HUES6 (cell line): Measurements from ENCODE around the gene MIPOL1.
"Not testable (repeated sequence)": the region's sequence is repeated elsewhere in the genome, so short reads cannot be mapped to it uniquely, and the experiment has no call there.

Experiments
- H3K27ac ChIP-seq: 2 replicates; pipeline ENCODE4 v1.7.0; 2013; ENCODE audit warnings: low read depth, mild to moderate bottlenecking, low read length, inconsistent platforms
- H3K27me3 ChIP-seq: 2 replicates; pipeline ENCODE4 v1.6.1; 2013; ENCODE audit warnings: low read length; ENCODE audit not compliant: control insufficient read depth, insufficient read depth
- H3K36me3 ChIP-seq: 2 replicates; pipeline ENCODE4 v1.6.1; 2013; ENCODE audit warnings: low read length; ENCODE audit not compliant: control insufficient read depth, insufficient read depth
- H3K4me1 ChIP-seq: 2 replicates; pipeline ENCODE4 v1.6.1; 2013; ENCODE audit warnings: low read length; ENCODE audit not compliant: control insufficient read depth, insufficient read depth
- H3K4me3 ChIP-seq: 2 replicates; pipeline ENCODE4 v1.5.1; 2013; ENCODE audit warnings: low read depth, low read length
- H3K9ac ChIP-seq: one replicate; pipeline ENCODE4 v1.6.1; 2013; ENCODE audit warnings: mild to moderate bottlenecking, low read length
- H3K9me3 ChIP-seq: 2 replicates; pipeline ENCODE4 v1.6.1; 2013; ENCODE audit warnings: low read depth, low read length; ENCODE audit not compliant: control insufficient read depth, insufficient read depth

MIPOL1 gene

DNA sequence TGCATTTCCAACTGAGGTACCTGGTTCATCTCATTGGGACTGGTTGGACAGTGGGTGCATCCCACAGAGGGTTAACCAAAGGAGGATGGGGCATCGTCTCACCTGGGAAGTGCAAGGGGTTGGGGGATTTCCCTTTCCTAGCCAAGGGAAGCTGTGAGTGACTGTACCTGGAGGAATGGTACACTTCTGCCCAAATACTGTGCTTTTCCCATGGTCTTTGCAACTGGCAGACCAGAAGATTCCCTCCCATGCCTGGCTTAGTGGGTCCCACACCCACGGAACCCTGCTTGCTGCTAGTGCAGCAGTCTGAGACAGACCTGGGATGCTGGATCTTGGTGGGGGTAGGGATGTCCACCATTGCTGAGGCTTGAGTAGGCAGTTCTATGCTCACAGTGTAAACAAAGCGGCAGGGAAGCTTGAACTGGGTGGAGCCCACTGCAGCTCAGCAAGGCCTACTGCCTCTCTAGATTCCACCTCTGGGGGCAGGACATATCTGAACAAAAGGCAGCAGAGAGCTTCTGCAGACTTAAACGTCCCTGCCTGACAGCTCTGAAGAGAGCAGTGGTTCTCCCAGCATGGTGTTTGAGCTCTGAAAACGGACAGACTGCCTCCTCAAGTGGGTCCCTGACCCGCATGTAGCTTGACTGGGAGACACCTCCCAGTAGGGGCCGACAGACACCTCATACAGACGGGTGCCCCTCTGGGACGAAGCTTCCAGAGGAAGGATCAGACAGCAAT is 9.7 kb upstream of the MIPOL1 start:
- not testable (repeated sequence) for H3K9ac ChIP-seq, H3K4me3 ChIP-seq, H3K9me3 ChIP-seq, H3K27me3 ChIP-seq, H3K4me1 ChIP-seq, H3K36me3 ChIP-seq, H3K27ac ChIP-seq

DNA sequence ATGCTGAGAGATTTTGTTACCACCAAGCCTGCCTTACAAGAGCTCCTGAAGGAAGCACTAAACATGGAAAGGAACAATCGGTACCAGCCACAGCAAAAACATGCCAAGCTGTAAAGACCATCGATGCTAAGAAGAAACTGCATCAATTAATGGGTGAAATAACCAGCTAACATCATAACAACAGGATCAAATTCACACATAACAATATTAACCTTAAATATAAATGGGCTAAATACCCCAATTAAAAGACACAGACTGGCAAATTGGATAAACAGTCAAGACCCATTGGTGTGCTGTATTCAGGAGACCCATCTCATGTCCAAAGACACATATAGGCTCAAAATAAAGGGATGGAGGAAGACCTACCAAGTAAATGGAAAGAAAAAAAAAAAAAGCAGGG is 8.0 kb upstream of the MIPOL1 start:
- not testable (repeated sequence) for H3K4me1 ChIP-seq

GRCh38 chr14:37194698-37195097 is 3.0 kb upstream of the MIPOL1 start:
- H3K27me3 ChIP-seq, result no peaks in the 10 kb centered on the region
- no peaks in the 10 kb centered on the region for H3K36me3 ChIP-seq
- H3K4me3 ChIP-seq, result no peak overlapping the region
- no peak overlapping the region for H3K9ac ChIP-seq
- no peaks in the 10 kb centered on the region for H3K9me3 ChIP-seq
- no peak overlapping the region for H3K27ac ChIP-seq
- no peaks in the 10 kb centered on the region for H3K4me1 ChIP-seq

More for the DNA sequence above, 8.0 kb upstream of the MIPOL1 start:
- not testable (repeated sequence) for H3K27ac ChIP-seq, H3K9me3 ChIP-seq, H3K36me3 ChIP-seq, H3K27me3 ChIP-seq, H3K4me3 ChIP-seq, H3K9ac ChIP-seq

GRCh38 chr14:37195327-37195726 is 2.4 kb upstream of the MIPOL1 start:
- no peaks in the 10 kb centered on the region for H3K9me3 ChIP-seq
- no peaks in the 10 kb centered on the region for H3K36me3 ChIP-seq
- no peaks in the 10 kb centered on the region for H3K4me1 ChIP-seq
- no peak overlapping the region for H3K9ac ChIP-seq
- H3K27ac ChIP-seq, result no peak overlapping the region
- H3K27me3 ChIP-seq, result no peaks in the 10 kb centered on the region
- H3K4me3 ChIP-seq, result no peak overlapping the region

- H3K27ac ChIP-seq, result no peak overlapping the region
Measured at GRCh38 chr14:37196604-37197420, 925 bp upstream of the MIPOL1 start.

DNA sequence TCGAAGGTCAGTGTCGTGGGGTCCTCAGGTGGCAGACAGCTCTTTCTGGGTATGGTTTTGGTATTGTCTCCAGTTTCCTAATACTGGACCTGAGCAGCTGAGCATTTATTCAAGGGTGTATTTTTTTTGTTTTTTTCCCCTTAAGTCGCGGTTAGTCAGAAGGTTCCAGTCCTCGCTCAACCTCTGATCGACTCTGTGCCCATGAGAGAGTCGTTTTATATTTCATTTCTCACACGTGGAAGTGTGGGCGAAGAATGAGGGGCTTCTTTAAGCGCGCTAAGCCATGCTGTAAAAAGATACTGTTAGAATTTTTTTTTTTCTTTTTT is 499 bp downstream of the MIPOL1 start:
- no peak overlapping the region for H3K27ac ChIP-seq
- no peaks in the 10 kb centered on the region for H3K27me3 ChIP-seq
- H3K4me3 ChIP-seq, result peak overlapping the region; percentile 91
- no peaks in the 10 kb centered on the region for H3K36me3 ChIP-seq
- H3K4me1 ChIP-seq, result peaks cover 4% of the 10 kb centered on the region; the same call in 1 of the 2 replicates
- H3K9ac ChIP-seq, result peak overlapping the region; percentile 83
- H3K9me3 ChIP-seq, result no peaks in the 10 kb centered on the region

More at GRCh38 chr14:37196604-37197420, 925 bp upstream of the MIPOL1 start:
- Histone ChIP-seq H3K9ac (no peak overlapping the region), H3K4me1 (no peaks in the 10 kb centered on the region; the same call in 1 of the 2 replicates), H3K27me3 (no peaks in the 10 kb centered on the region), H3K36me3 (no peaks in the 10 kb centered on the region), H3K9me3 (no peaks in the 10 kb centered on the region), H3K4me3 (peak overlapping the region; percentile 91)

DNA sequence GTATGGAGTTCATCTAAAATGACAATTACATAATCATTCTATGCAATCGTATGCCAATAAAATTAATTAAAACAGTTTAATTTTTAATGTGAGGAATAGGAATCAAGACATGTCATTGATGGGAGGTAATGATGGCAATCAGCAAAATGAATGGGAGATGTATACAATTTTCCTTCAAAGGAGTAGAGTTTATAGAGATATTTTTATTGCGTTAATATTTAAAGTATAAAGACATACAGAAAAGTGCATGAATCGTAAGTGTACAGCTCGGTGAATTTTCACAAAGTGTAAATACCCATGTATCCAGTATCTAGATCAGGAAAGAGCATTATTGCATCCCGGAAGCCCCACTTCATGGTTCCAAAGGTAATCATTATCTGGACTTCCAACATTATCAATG is 1.2 kb downstream of the MIPOL1 start:
- H3K4me3 ChIP-seq, result peak overlapping the region; percentile 91
- H3K4me1 ChIP-seq, result peaks cover 4% of the 10 kb centered on the region; the same call in 1 of the 2 replicates
- no peaks in the 10 kb centered on the region for H3K27me3 ChIP-seq
- no peaks in the 10 kb centered on the region; the same call in 1 of the 2 replicates for H3K9me3 ChIP-seq
- H3K36me3 ChIP-seq, result no peaks in the 10 kb centered on the region; the same call in 1 of the 2 replicates
- H3K27ac ChIP-seq, result no peak overlapping the region
- H3K9ac ChIP-seq, result no peak overlapping the region

- H3K9ac ChIP-seq, result no peak overlapping the region
- no peak overlapping the region for H3K27ac ChIP-seq
- H3K9me3 ChIP-seq, result peaks cover 23% of the 10 kb centered on the region
- H3K27me3 ChIP-seq, result no peaks in the 10 kb centered on the region
- H3K36me3 ChIP-seq, result no peaks in the 10 kb centered on the region; the same call in 1 of the 2 replicates
- peaks cover 4% of the 10 kb centered on the region; the same call in 1 of the 2 replicates for H3K4me1 ChIP-seq
- no peak overlapping the region for H3K4me3 ChIP-seq
Measured at GRCh38 chr14:37201724-37202123, 4.0 kb downstream of the MIPOL1 start.

DNA sequence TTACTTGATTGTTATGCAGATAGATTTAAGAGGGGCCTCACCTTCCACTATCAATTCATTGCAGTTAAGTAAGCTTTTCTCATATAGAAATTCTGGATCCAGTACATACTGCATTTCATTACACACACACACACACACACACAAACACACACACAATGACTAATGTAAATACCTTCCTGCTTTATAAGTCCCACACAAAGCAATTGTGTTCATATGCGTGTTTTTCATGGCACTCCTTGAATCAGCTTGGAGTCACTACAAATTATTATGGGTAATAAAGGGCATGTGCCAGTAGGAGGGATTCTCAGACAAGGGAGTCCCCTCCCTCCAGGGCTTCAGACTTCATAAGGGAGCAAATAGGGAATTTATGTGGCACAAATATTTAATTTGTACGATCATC is 4.5 kb downstream of the MIPOL1 start:
- Histone ChIP-seq H3K27me3 (no peaks in the 10 kb centered on the region), H3K9ac (no peak overlapping the region), H3K4me3 (no peak overlapping the region), H3K27ac (no peak overlapping the region), H3K9me3 (peaks cover 28% of the 10 kb centered on the region), H3K36me3 (no peaks in the 10 kb centered on the region; the same call in 1 of the 2 replicates), H3K4me1 (peaks cover 4% of the 10 kb centered on the region; the same call in 1 of the 2 replicates)

- Histone ChIP-seq H3K27ac (no peak overlapping the region), H3K4me3 (no peak overlapping the region), H3K9ac (no peak overlapping the region), H3K36me3 (no peaks in the 10 kb centered on the region; the same call in 1 of the 2 replicates), H3K27me3 (no peaks in the 10 kb centered on the region), H3K9me3 (peaks cover 31% of the 10 kb centered on the region), H3K4me1 (peaks cover 4% of the 10 kb centered on the region; the same call in 1 of the 2 replicates)
Measured at GRCh38 chr14:37202812-37203211, 5.1 kb downstream of the MIPOL1 start.

DNA sequence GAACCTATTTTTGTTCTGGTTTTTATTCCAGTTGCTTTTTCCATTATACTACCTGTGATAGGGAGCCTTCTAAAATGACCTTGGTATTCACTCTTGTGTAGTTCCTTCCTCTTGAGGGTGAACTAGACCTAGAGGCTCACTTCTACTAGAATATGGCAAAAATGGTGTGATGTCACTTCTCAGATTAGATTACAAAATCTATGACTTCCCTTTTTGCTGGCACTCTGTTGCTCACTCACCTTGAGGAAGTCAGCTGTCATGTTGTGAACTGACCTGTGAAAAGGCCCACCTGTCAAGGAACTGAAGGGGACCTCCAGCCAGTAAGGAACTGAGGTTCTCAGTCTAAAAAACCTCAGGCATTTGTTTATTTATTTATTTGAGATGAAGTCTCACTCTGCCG is 5.7 kb downstream of the MIPOL1 start:
- H3K27ac ChIP-seq, result no peak overlapping the region
- no peaks in the 10 kb centered on the region; the same call in 1 of the 2 replicates for H3K36me3 ChIP-seq
- no peak overlapping the region for H3K4me3 ChIP-seq
- peaks cover 4% of the 10 kb centered on the region; the same call in 1 of the 2 replicates for H3K4me1 ChIP-seq
- no peaks in the 10 kb centered on the region for H3K27me3 ChIP-seq
- H3K9ac ChIP-seq, result no peak overlapping the region
- H3K9me3 ChIP-seq, result peaks cover 34% of the 10 kb centered on the region
